COLO668 (cell line): Measurements from ENCODE around the gene MAML1.
"Not testable (repeated sequence)": the region's sequence is repeated elsewhere in the genome, so short reads cannot be mapped to it uniquely, and the experiment has no call there.

Experiments
- DNase-seq: peaks from one replicate; lab custom pipeline; 2025; ENCODE audit not compliant: unreplicated experiment; lab: John Stamatoyannopoulos, UW

The MAML1 gene

DNA sequence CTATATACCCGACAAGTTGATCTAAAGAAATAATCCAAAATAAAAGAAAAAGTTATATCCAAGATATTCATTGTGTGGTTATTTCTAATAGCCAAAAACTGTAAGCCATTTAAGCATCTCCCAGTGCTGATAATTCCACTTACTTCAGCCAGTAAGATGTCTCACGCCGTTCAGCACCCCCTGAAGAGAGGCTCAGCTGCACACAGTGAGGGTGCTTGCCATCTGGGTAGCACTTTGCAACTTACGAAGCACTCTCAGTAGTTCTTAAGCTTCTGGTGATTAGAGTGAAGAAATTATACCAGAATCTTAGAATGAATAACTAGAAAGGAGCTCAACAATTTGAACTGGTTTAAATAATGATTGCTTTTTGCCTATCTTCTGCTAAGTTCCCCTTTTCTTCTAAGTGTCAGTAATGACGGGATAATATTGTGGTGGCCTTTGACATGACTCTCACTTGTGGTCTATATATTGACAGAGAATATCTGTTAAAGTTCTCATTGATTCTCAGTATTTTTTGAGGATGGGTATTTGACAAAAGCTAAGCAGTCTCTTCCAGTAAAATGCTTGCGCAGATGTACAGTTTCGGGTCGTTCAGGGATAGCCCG is 35.0 kb downstream of the MAML1 start:
- no peak for DNase-seq

DNA sequence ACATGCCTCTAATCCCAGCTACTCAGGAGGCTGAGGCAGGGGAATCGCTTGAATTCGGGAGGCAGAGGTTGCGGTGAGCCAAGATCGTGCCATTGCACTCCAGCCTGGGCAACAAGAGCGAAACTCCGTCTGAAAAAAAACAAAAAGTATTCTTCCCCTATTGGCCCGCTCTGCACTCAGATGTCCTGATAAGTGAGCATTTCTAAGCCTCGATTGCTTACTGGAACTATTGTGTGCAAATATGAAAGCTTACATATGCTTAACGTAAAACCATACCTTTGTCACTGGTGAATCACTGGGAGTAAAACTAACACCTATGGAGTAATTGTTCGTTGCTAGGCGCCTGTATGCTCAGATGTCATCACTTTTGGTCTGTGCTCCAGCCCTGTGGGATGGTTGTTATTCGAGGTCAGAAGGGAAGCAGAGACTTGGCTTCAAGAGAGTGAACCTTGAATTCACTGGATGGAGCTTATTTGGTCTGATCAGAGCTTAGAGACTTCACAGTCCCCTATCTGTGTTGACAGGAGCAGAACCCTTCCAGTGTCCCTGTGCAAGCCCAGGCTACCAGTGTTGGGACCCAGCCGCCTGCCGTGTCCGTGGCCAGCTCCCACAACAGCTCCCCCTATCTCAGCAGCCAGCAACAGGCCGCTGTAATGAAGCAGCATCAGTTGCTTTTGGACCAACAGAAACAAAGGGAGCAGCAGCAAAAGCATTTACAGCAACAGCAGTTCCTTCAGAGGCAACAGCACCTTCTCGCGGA is 35.9 kb downstream of the MAML1 start:
- DNase-seq: no peak

DNA sequence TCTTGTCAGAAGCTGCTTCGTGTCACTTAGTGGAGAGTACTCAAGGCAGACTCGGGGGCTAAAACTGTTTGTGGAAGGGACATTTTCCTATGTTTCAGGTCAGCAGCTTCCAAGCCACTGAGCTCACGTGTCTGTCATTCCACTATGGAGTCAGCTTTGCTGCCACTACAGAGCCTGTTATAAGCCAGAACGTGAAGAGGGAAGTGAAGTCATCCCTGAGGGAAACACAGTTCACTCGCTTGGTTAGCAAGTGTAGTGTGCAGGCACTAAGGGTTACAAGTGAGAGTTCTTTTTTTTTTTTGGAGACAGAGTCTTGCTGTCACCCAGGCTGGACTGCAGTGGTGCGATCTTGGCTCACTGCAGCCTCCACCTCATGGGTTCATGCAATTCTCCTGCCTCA is 36.6 kb downstream of the MAML1 start:
- DNase-seq: no peak

DNA sequence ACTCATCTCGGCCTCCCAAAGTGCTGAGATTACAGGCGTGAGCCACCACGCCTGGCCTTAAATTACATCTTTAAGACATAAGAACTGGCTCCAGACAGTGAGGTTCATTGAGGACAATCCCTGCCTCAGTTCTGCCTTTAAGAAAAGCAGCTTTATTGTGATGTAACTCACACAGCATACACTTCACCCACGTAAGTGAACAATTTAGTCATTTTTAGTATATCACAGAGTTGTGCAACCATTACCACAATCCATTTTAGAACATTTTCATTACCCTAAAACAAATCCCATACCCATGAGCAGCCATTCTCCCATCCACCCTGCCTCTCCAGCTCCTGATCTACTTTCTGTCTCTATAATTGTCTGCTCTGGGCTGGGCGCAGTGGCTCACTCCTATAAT is 37.2 kb downstream of the MAML1 start:
- DNase-seq: no peak

DNA sequence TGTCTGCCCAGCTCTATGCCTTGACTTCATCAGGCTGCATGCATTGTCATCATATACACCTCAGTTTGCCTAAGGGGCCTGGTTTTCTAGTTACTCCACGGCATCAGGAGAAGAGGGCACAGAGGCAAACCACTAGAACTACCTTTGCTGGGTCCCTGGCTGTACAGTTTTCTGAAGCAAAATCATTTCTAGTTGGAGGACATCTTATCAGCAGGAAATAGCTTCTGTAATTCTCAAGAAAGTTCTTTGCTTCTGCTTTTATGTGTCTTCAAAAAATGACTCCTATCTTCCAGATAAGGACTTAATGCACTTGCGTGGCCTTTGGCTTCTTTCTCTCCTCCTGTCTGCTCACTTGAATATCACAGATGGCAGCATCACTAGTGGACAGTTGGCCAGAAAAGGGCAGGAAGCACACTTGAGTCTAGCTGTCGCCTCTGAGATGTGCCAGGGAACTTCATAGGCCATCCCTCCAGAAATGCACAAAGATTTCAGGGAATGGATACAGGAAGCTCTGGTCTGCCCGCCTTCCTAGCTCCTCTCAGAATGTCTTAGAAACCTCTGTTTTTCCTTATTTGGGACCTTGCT is 38.8 kb downstream of the MAML1 start:
- no peak for DNase-seq

DNA sequence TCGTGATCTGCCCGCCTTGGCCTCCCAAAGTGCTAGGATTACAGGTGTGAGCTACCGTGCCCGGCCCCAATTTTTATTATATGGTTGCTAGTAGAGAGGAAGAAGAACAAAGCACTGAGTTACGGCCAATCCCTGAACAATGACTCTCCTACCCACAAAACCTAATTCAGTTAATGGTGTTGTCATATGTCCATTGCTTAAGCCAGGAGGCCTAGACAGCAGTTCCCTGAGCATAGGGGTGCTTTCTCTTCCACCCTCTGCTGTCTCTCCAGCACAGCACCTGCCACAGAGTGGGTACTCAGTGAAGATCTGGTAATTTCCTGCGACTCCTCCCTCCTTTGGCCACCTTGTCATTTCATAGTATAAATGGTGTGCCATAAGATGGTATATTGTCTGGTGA is 39.7 kb downstream of the MAML1 start:
- no peak for DNase-seq

DNA sequence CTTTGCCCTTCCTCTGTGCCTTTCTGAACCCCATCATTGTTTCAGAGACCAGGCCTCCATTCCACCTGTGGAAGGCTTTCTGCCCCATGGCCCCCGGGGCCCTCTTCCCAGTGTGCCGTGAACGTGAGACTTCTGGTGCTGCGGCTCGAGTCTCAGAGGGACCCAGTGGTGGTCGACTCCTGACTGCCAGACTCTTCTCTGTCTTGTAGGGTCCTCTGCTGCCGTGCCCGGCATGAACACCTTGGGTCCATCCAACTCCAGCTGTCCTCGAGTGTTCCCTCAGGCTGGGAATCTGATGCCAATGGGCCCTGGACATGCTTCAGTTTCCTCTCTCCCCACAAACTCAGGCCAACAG is 41.0 kb downstream of the MAML1 start:
- no peak for DNase-seq

DNA sequence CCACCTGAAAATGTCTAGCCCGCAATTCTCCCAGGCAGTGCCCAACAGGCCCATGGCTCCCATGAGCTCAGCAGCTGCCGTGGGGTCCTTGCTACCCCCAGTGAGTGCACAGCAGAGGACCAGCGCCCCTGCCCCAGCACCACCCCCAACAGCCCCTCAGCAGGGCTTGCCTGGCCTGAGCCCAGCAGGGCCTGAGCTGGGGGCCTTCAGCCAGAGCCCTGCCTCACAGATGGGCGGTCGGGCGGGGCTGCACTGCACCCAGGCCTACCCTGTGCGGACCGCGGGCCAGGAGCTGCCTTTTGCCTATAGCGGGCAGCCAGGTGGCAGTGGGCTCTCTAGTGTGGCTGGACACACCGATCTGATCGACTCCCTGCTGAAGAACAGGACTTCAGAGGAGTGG is 41.8 kb downstream of the MAML1 start:
- no peak for DNase-seq

DNA sequence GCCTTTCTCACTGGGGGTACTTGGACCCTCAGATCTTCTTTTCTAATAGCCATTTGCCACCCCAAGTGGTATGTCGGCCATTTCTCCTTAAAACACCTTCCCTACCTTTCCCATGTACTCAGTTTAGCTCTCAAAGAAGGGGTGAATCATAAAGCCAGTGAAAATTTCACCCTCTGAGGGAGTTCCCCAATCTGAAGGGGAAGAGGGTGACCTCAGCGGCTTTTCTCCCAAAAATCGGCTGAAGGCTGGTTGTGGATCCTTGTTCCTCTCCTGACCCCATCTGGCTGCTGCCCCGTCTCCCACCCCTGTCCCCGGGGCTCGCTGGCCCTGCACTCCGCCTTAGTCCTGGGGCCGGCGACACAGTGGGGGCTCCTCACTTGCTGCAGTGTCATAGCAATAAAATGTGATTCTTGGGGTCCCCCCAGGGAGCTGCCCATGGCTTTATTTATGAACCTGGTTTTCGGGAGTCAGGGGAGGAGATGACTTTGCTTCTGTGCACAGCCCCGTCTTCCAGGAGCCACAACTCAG is 43.9 kb downstream of the MAML1 start:
- DNase-seq: no peak

DNA sequence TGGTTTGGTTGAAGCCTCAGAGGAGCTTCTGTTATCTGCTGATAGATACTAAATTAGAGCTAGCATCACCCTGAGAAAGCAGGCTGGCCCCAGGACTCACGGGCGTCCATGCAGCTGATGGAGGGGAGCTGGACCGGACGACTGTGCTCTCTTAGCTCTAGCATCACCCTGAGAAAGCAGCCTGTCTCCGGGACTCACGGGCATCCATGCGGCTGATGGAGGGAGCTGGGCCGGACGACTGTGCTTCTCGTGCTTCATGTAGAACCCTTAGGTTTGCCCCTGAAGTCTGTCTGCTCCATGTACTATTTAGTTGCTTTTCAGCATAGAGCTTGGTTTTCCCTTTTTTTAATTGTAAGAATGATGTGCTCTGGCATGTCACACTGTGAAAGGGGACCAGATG is 44.8 kb downstream of the MAML1 start:
- no peak for DNase-seq

DNA sequence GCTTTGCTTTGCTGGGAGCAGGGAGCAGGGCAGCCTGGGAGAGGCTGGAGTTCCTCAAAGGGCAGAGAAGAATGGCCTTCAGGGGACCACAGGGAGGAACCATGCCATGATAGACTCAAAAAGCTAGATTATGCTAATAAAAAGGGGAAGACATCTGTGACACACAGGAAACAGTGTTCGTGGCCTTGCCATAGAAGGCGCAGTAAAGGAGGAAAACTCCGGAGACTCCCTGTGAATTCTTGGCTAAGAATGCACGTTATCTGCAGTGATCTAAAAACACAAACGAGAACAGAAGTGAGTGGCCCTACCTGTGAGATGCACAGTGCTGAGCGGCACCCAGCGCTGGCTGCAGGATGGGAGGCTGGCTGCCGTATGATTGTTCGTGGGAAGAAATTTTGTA is 45.3 kb downstream of the MAML1 start:
- no peak for DNase-seq

DNA sequence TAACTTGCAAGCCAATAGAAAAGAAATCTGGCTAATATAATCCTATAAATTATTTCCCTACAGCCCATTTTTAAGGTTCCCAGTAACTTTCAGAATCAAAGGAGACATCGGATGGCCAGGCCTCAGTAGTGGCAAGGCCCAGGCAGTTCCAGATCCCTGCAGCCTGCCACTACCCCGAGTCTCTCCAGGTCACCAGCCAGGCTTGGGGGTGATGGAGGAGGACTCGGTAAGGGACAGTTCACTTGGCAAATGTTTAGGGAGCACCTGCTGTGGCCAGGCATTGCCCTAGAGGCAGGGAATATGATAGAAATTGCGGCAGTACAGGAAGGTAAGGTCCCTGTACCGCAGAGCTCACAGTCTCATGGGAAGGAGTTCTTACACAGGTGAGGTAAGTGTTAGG is 46.0 kb downstream of the MAML1 start:
- no peak for DNase-seq

DNA sequence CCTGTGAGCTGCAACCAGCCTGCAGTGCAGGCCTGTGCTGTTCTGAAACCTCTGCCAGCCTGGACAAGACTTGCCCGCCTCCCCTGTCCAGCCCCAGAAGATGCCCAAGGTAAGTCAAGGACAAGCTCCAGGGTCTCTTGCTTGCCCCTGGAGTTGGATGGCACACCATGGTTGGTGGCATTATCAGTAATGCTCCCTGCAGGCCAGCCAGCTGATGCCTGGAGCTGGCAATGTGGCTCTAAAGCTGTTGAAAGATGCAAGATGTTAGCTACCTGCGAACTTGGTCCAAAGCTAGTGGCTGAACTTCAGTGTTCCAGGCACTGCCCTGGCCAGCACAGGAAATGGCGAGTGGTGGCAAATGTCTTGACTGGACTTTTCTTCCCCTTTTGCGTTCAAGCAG is 47.2 kb downstream of the MAML1 start:
- no peak for DNase-seq

DNA sequence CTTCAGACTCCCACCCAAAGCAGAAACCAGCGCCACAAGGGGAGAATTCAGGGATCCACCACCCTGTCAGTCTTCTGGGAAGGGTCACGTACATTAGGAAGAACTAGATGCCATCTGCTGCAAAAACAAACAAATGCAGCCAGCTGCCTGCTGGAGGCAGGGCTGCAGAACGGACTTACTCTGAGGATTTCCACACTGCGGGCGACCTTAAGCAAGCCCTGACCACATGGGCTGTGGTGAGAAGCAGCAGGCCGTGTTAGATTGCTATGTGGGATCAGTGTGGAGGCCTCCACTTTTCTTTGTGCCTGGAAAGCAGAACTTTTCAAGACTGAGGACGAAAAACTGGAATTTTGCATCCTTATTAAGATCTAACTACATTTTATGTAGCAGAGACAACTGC is 47.7 kb downstream of the MAML1 start:
- no peak for DNase-seq

DNA sequence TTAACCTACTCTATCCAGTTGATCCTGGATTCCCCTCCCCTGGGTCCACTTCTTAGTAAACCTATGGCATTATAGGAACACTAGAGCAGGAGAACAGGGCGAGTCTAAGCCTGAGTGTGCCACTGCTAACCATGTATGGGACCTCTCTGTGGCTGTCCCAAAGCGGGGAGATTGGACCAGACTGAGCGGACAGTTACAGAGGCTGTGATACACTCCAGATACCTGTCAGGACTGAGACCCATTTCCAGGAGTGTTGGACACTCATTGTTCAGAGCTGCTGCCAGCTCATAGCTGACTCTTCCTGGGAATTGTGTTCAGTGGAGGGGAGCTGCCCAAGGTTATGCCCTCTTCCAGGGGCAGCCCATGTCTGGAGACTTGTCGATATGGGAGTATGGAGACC is 49.2 kb downstream of the MAML1 start:
- DNase-seq: no peak

DNA sequence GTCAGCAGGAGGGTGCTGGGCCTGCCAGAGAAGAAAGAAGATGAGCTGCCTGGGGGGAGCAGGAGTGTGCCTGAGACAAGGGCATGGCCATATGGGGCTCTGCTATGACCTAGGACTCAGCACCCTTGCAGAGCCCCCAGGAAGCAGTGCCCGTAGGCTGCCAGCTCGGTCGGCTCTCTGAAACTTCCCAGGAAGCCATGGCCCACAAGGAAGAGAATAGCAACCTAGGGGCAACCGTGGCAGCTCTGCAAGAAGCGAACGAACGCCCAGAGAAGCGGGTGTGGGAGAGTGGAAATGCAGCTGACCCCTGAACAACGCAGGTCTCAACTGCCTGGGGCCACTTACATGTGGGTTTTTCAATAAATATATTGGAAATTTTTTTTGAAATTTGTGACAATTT is 50.5 kb downstream of the MAML1 start:
- DNase-seq: no peak

DNA sequence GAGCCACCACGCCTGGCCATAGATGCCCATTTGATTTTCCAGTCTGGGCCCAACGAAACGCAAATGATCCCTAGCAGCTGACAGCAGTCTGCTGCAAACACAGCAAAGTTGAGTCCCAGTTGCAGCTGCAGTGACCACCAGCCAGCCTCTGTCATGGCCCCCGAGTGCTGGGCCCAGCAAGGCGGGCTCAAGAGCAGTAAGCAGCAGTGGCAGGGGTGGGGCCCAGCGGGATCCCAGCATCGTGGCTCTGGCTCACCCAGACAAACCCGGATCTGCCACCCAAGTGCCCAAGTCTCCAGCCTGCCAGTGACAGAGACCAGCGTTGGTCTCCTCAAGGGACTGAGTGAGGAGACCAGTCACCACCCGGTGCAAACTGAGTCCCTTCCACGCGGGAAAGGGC is 54.2 kb downstream of the MAML1 start:
- no peak for DNase-seq

DNA sequence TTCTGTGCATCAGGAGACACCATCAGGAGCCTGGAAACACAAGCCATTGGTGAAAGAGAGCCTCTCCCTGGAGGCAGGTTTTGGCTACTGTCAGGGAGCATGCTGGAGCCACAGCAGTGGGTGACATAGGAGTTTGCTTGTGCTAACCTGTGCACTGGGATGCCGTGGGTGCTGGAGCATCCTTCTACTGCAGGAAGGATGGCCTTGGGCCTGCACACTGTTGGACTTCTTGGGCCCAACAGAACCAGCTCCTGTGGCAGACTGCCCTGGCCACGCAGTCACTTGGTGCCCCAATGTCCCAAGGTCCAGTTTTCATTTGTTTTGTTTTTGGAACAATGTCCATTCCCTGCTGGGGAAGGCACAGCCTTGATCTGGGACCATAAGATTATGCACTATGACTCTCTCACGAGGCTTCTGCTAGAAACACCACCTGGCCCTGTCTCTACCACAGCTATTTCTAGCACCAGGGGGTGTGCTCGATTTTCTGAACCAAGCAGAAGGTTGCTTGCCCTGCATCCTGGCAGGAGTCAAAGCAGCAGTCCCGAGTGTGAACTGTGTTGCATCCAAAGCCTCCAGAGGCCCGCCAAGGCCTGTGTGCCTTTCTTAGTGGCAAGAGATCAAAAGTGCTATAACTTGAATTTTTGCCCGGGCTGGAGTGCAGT is 55.7 kb downstream of the MAML1 start:
- DNase-seq: no peak

DNA sequence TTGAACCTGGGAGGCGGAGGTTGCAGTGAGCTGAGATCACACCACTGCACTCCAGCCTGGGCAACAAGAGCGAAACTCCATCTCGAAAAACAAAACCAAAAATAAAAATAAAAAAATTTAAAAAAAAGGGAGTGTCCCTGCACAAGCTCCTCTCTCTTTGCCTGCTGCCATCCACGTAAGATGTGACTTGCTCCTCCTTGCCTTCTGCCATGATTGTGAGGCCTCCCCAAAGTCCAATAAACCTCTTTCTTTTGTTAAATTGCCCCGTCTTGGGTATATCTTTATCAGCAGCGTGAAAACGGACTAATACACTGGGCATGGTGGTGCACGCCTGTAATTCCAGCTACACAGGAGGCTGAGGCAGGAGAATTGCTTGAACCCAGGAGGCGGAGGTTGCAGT is 56.7 kb downstream of the MAML1 start:
- DNase-seq: not testable (repeated sequence)

DNA sequence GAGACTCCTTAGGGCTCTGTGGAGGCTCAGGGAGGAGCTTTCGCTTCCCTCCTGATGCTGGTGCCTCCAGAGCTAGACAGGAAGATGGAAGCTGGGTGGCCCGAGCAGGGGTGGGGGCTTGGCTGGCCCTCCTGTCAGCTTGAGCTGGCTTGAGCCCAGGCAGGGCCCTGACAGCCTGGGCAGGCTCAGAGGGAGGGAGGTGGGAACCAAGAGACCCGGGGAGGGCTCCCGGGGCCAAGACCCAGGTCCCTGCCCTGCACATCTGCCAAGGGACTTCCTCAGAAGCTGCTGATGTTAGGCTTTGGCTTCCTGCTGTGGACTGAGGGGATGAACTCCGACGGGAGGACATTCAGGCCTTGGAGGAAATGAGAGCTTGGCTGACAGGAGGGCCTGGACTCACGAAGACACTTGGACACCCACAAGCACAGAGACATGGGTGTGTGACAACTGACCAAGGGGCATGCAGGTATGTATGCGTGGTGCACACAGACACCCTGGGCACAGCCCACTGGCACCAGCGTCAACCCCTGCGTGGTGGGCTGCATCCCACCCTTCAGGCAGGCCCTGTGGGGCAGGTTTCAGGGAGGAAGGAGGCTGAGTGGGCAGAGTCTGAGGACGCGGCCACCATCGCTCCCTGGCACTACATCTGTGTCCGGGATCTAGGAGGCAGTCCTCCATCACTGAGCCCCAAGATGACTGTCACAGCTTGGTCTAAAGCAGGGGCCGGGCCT is 59.4 kb downstream of the MAML1 start:
- DNase-seq: no peak
